ENCODE data around the gene RNF141. TPM values are rescaled to one million over a fixed set of nuclear protein-coding genes. Genes with fewer than 3 reads are reported as not detected.

Gene RNF141
- total RNA-seq, 2 donors from 2014 or later, result 34.7 to 42.2 TPM

GRCh38 chr11:10573556-10573955 lies 32.6 kb upstream of the RNF141 start:
- Mint-ChIP-seq H3K36me3 (ENCODE audit: low read depth) (no peaks in the 10 kb centered on the region), H3K27me3 (ENCODE audit: insufficient read depth) (no peaks in the 10 kb centered on the region), H3K27ac (no peak overlapping the region), H3K4me1 (peaks cover 27% of the 10 kb centered on the region), H3K4me3 (no peak overlapping the region), H3K9me3 (no peaks in the 10 kb centered on the region)
- TF ChIP-seq CTCF (conservative IDR thresholded peaks at IDR 0.05), result no peak
- WGBS, 2 experiments (ENCODE audit: insufficient coverage in 1 of 2, insufficient read length in 1 of 2), result 55 to 84% methylated on average over 2 to 3 of the region's 3 CpGs
- no peak overlapping the region for H3K4me3 ChIP-seq (ENCODE audit: low read length)
- no peak for DNase-seq
- H3K9ac ChIP-seq (ENCODE audit: extremely low read depth, low read length, poor library complexity, severe bottlenecking), result no peak overlapping the region
- H3K9me3 ChIP-seq (ENCODE audit: control insufficient read depth, low read length), result no peaks in the 10 kb centered on the region
- no peak overlapping the region for H3K27ac ChIP-seq (ENCODE audit: low read depth, low read length)
- no peaks in the 10 kb centered on the region for H3K27me3 ChIP-seq (ENCODE audit: control insufficient read depth, insufficient read depth, low read length, poor library complexity, severe bottlenecking)
- H3K36me3 ChIP-seq (ENCODE audit: control insufficient read depth, insufficient read depth, low read length), result no peaks in the 10 kb centered on the region
- H3K4me1 ChIP-seq (ENCODE audit: control insufficient read depth, insufficient read depth, low read length), result peaks cover 18% of the 10 kb centered on the region

GRCh38 chr11:10573028-10573427 lies 32.0 kb upstream of the RNF141 start:
- no peaks in the 10 kb centered on the region for H3K27me3 Mint-ChIP-seq (ENCODE audit: insufficient read depth)
- H3K27ac ChIP-seq (ENCODE audit: low read depth, low read length), result no peak overlapping the region
- H3K4me3 Mint-ChIP-seq, result no peak overlapping the region
- H3K4me1 ChIP-seq (ENCODE audit: control insufficient read depth, insufficient read depth, low read length), result peaks cover 15% of the 10 kb centered on the region
- no peak overlapping the region for H3K27ac Mint-ChIP-seq
- no peak for TF ChIP-seq CTCF (conservative IDR thresholded peaks at IDR 0.05)
- no peaks in the 10 kb centered on the region for H3K36me3 Mint-ChIP-seq (ENCODE audit: low read depth)
- H3K36me3 ChIP-seq (ENCODE audit: control insufficient read depth, insufficient read depth, low read length), result no peaks in the 10 kb centered on the region
- H3K9ac ChIP-seq (ENCODE audit: extremely low read depth, low read length, poor library complexity, severe bottlenecking), result no peak overlapping the region
- H3K4me1 Mint-ChIP-seq, result peaks cover 24% of the 10 kb centered on the region
- no peak overlapping the region for H3K4me3 ChIP-seq (ENCODE audit: low read length)
- DNase-seq, result no peak
- H3K9me3 Mint-ChIP-seq, result no peaks in the 10 kb centered on the region
- no peaks in the 10 kb centered on the region for H3K9me3 ChIP-seq (ENCODE audit: control insufficient read depth, low read length)
- H3K27me3 ChIP-seq (ENCODE audit: control insufficient read depth, insufficient read depth, low read length, poor library complexity, severe bottlenecking), result no peaks in the 10 kb centered on the region

GRCh38 chr11:10572533-10572932 lies 31.5 kb upstream of the RNF141 start:
- Mint-ChIP-seq H3K36me3 (ENCODE audit: low read depth) (no peaks in the 10 kb centered on the region), H3K9me3 (no peaks in the 10 kb centered on the region), H3K4me3 (no peak overlapping the region), H3K27me3 (ENCODE audit: insufficient read depth) (no peaks in the 10 kb centered on the region), H3K27ac (no peak overlapping the region), H3K4me1 (peaks cover 24% of the 10 kb centered on the region)
- no peak for TF ChIP-seq CTCF (conservative IDR thresholded peaks at IDR 0.05)
- no peak for DNase-seq
- H3K36me3 ChIP-seq (ENCODE audit: control insufficient read depth, insufficient read depth, low read length), result no peaks in the 10 kb centered on the region
- 95% methylated on average over 2 of the region's 2 CpGs; no CpG with 5 or more reads in 1 of the 2 experiments for WGBS, 2 experiments (ENCODE audit: insufficient coverage in 1 of 2, insufficient read length in 1 of 2)
- no peaks in the 10 kb centered on the region for H3K9me3 ChIP-seq (ENCODE audit: control insufficient read depth, low read length)
- H3K4me3 ChIP-seq (ENCODE audit: low read length), result no peak overlapping the region
- no peaks in the 10 kb centered on the region for H3K27me3 ChIP-seq (ENCODE audit: control insufficient read depth, insufficient read depth, low read length, poor library complexity, severe bottlenecking)
- H3K27ac ChIP-seq (ENCODE audit: low read depth, low read length), result no peak overlapping the region
- no peak overlapping the region for H3K9ac ChIP-seq (ENCODE audit: extremely low read depth, low read length, poor library complexity, severe bottlenecking)
- H3K4me1 ChIP-seq (ENCODE audit: control insufficient read depth, insufficient read depth, low read length), result peaks cover 13% of the 10 kb centered on the region

Data from endodermal cell (in vitro differentiated cells).